WTC11 (cell line): ENCODE data around the gene PXN. TPM values are rescaled to one million over a fixed set of nuclear protein-coding genes. Genes with fewer than 3 reads are reported as not detected.

Source experiments
- ATAC-seq: fragments of 200-7000 bp; cut with Tn5 transposase; 2 replicates; pipeline ENCODE4 v1.10.0; 2021; ENCODE audit warnings: mild to moderate bottlenecking, moderate library complexity
- CTCF ChIA-PET: fragments of 300-600 bp; sonication (Branson Sonifier 250); formaldehyde crosslinking; loops from one replicate; lab custom pipeline; 2021; ENCODE audit warnings: antibody characterized with exemption; lab: Charles Lee
- POLR2A ChIA-PET: fragments of 350-600 bp; sonication (Branson Sonifier 250); formaldehyde crosslinking; loops from one replicate; lab custom pipeline; 2021; ENCODE audit warnings: antibody characterized with exemption; lab: Charles Lee
- DNase-seq: peaks from one replicate; pipeline ENCODE4 v3.0.0; 2021; ENCODE audit warnings: low spot score
- H3K27ac Mint-ChIP-seq: 2 replicates; pipeline ENCODE4 v1.8.0; 2021; ENCODE audit warnings: mixed read lengths
- H3K27me3 Mint-ChIP-seq: 2 replicates; pipeline ENCODE4 v1.8.0; 2021; ENCODE audit warnings: low read depth, mild to moderate bottlenecking, moderate library complexity, mixed read lengths
- H3K36me3 Mint-ChIP-seq: 2 replicates; pipeline ENCODE4 v1.8.0; 2021; ENCODE audit warnings: mixed read lengths
- H3K4me1 Mint-ChIP-seq: 2 replicates; pipeline ENCODE4 v1.8.0; 2022; ENCODE audit warnings: mixed read lengths
- H3K4me3 Mint-ChIP-seq: 2 replicates; pipeline ENCODE4 v1.8.0; 2021; ENCODE audit warnings: mild to moderate bottlenecking, moderate library complexity, mixed read lengths
- H3K9me3 Mint-ChIP-seq: 2 replicates; pipeline ENCODE4 v1.8.0; 2021; ENCODE audit warnings: mixed read lengths
- CTCF ChIP-seq: fragments of 200-600 bp; IDR thresholded peaks from 2 replicates; pipeline ENCODE4 v1.8.0; 2022; ENCODE audit warnings: antibody characterized with exemption
- E2F4 ChIP-seq: sonication (generic); formaldehyde crosslinking; IDR thresholded peaks from 2 replicates; pipeline ENCODE4 v1.8.1; 2022; ENCODE audit warnings: low read depth, mild to moderate bottlenecking, moderate library complexity, missing genetic modification reagents, borderline replicate concordance
- EMX1 ChIP-seq: fragments of 250-450 bp; sonication (Bioruptor Pico); IDR thresholded peaks from 2 replicates; pipeline ENCODE4 v1.8.0; 2021; ENCODE audit warnings: mild to moderate bottlenecking
- FOXJ3 ChIP-seq: sonication (generic); formaldehyde crosslinking; IDR thresholded peaks from 2 replicates; pipeline ENCODE4 v1.9.0; 2021; ENCODE audit warnings: missing genetic modification reagents, mild to moderate bottlenecking, borderline replicate concordance
- FOXK1 ChIP-seq: sonication (generic); formaldehyde crosslinking; IDR thresholded peaks from 2 replicates; pipeline ENCODE4 v1.8.0; 2022; ENCODE audit warnings: mild to moderate bottlenecking, moderate library complexity, missing genetic modification reagents
- KAT7 ChIP-seq: sonication (generic); formaldehyde crosslinking; IDR thresholded peaks from 2 replicates; pipeline ENCODE4 v1.8.1; 2023; ENCODE audit warnings: missing genetic modification reagents, mild to moderate bottlenecking, borderline replicate concordance
- MYBL2 ChIP-seq: sonication (generic); formaldehyde crosslinking; IDR thresholded peaks from 2 replicates; pipeline ENCODE4 v1.8.1; 2023; ENCODE audit warnings: mild to moderate bottlenecking, moderate library complexity, missing genetic modification reagents
- RELA ChIP-seq: sonication (generic); formaldehyde crosslinking; IDR thresholded peaks from 2 replicates; pipeline ENCODE4 v1.8.1; 2022; ENCODE audit warnings: missing genetic modification reagents, mild to moderate bottlenecking, borderline replicate concordance
- RORB ChIP-seq: fragments of 250-450 bp; sonication (Bioruptor Pico); IDR thresholded peaks from 2 replicates; pipeline ENCODE4 v1.9.0; 2021; ENCODE audit warnings: mild to moderate bottlenecking
- SMAD3 ChIP-seq: sonication (generic); formaldehyde crosslinking; IDR thresholded peaks from 2 replicates; pipeline ENCODE4 v1.8.0; 2022; ENCODE audit warnings: missing genetic modification reagents, mild to moderate bottlenecking, borderline replicate concordance
- SMAD4 ChIP-seq: sonication (generic); formaldehyde crosslinking; IDR thresholded peaks from 2 replicates; pipeline ENCODE4 v1.8.0; 2022; ENCODE audit warnings: mild to moderate bottlenecking, missing genetic modification reagents
- SP1 ChIP-seq: sonication (generic); formaldehyde crosslinking; conservative IDR thresholded peaks from 2 replicates; pipeline ENCODE4 v1.8.1; 2022; ENCODE audit warnings: missing genetic modification reagents
- TCF7 ChIP-seq: sonication (generic); formaldehyde crosslinking; IDR thresholded peaks from 2 replicates; pipeline ENCODE4 v1.8.0; 2022; ENCODE audit warnings: mild to moderate bottlenecking, low read depth, missing genetic modification reagents, moderate library complexity
- TP53 ChIP-seq: sonication (generic); formaldehyde crosslinking; IDR thresholded peaks from 2 replicates; pipeline ENCODE4 v1.8.1; 2023; ENCODE audit warnings: mild to moderate bottlenecking, missing genetic modification reagents
- USF1 ChIP-seq: sonication (generic); formaldehyde crosslinking; IDR thresholded peaks from 2 replicates; pipeline ENCODE4 v1.8.0; 2022; ENCODE audit warnings: mild to moderate bottlenecking, missing genetic modification reagents
- ZBTB43 ChIP-seq: sonication (generic); formaldehyde crosslinking; IDR thresholded peaks from 2 replicates; pipeline ENCODE4 v1.8.1; 2023; ENCODE audit warnings: mild to moderate bottlenecking, missing genetic modification reagents
- ZNF138 ChIP-seq: sonication (generic); formaldehyde crosslinking; conservative IDR thresholded peaks from 2 replicates; pipeline ENCODE4 v1.8.1; 2022; ENCODE audit warnings: mild to moderate bottlenecking, moderate library complexity, missing genetic modification reagents
- ZNF219 ChIP-seq: sonication (generic); formaldehyde crosslinking; IDR thresholded peaks from 2 replicates; pipeline ENCODE4 v1.8.0; 2023; ENCODE audit warnings: missing genetic modification reagents, mild to moderate bottlenecking, borderline replicate concordance
- ZNF232 ChIP-seq: sonication (generic); formaldehyde crosslinking; IDR thresholded peaks from 2 replicates; pipeline ENCODE4 v1.8.0; 2022; ENCODE audit warnings: mild to moderate bottlenecking, missing genetic modification reagents
- ZNF263 ChIP-seq: sonication (generic); formaldehyde crosslinking; IDR thresholded peaks from 2 replicates; pipeline ENCODE4 v1.8.1; 2022; ENCODE audit warnings: low read depth, mild to moderate bottlenecking, moderate library complexity, missing genetic modification reagents
- ZNF317 ChIP-seq: sonication (generic); formaldehyde crosslinking; IDR thresholded peaks from 2 replicates; pipeline ENCODE4 v1.8.1; 2023; ENCODE audit warnings: low read depth, mild to moderate bottlenecking, moderate library complexity, missing genetic modification reagents, borderline replicate concordance
- ZNF396 ChIP-seq: fragments of 250-450 bp; sonication (Bioruptor Pico); IDR thresholded peaks from 2 replicates; pipeline ENCODE4 v1.8.0; 2021; ENCODE audit warnings: mild to moderate bottlenecking, moderate library complexity, borderline replicate concordance
- ZNF416 ChIP-seq: fragments of 250-450 bp; sonication (Bioruptor Pico); IDR thresholded peaks from 2 replicates; pipeline ENCODE4 v1.9.0; 2021; ENCODE audit warnings: mild to moderate bottlenecking, inconsistent platforms
- ZNF423 ChIP-seq: fragments of 250-450 bp; sonication (Bioruptor Pico); IDR thresholded peaks from 2 replicates; pipeline ENCODE4 v2.1.2; 2022; ENCODE audit warnings: mild to moderate bottlenecking, moderate library complexity
- ZSCAN18 ChIP-seq: fragments of 250-450 bp; sonication (Bioruptor Pico); IDR thresholded peaks from 2 replicates; pipeline ENCODE4 v2.1.2; 2022; ENCODE audit warnings: mild to moderate bottlenecking, moderate library complexity
- total RNA-seq: library from RNA; stranded (reverse); gene quantifications from 3 replicates; pipeline ENCODE4 v1.2.3, GENCODE V29; 2021
- TF ChIP-seq, protein P1 (sequence below): sonication (generic); formaldehyde crosslinking; IDR thresholded peaks from 2 replicates; pipeline ENCODE4 v1.8.1; 2022; ENCODE audit warnings: mild to moderate bottlenecking, moderate library complexity, missing genetic modification reagents

PXN gene
- total RNA-seq, 1 experiment from 2014 or later, result 132 TPM

DNA sequence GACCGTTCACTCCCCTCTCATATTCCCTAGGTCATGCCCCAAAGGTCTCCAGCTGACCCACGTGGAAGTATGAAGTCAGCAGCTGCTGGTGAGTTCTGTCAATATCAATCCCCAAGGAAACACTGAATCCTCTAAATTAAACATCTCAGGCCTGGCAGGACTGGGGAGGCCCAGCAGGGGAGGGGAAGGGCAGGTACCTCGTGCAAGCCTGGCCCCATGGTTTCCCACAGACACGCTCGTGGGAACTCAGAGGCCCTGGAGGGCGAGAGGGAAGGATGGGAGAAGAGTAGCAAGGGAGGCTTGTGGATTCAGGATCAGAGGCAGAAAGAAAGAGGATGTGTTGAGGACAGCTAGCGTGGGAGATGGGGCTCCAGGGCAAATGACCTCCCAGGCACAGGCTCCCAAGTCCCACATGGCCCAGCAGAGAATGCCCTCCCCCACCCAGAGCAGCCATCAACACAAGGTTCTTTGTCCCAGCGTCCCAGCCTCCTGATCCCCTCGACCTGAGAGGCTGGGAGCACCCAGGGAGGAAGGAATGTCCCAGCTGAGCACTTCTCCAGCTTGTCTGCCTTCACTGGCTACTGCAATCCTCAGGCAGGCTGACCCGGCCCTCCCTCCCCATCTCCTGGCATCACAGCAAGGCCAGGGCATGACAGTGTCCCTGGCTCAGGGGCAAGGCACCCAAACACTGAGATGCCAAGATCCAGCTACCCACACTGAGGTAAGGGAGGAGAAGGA is 44.5 kb downstream of the PXN start:
- ChIA-PET CTCF (interaction anchor here (0.6 to 2.8 kb wide), 3 partner anchors 20 to 209 kb away, joined by 3 to 15 read pairs (median 10); partner anchors contain the start of genes PXN and RPLP0), POLR2A (interaction anchor here (2.3 to 2.7 kb wide), 2 partner anchors 8 to 20 kb away, joined by 5 to 8 read pairs; partner anchors contain the start of gene RPLP0)
- no peaks in the 10 kb centered on the region for H3K27me3 Mint-ChIP-seq
- no peak for DNase-seq
- no peaks in the 10 kb centered on the region for H3K9me3 Mint-ChIP-seq
- no peak for TF ChIP-seq ZSCAN18 (CRISPR knock-in tag)
- no peak for TF ChIP-seq FOXJ3 (CRISPR knock-in tag)
- TF ChIP-seq SP1 (CRISPR knock-in tag), result no peak
- no peak for TF ChIP-seq EMX1 (CRISPR knock-in tag)
- TF ChIP-seq ZNF263 (CRISPR knock-in tag), result no peak
- TF ChIP-seq ZNF232 (CRISPR knock-in tag), result no peak
- TF ChIP-seq SMAD3 (CRISPR knock-in tag), result no peak
- no peak for TF ChIP-seq TCF7 (CRISPR knock-in tag)
- TF ChIP-seq ZNF423 (CRISPR knock-in tag), result no peak
- no peak for TF ChIP-seq TP53
- TF ChIP-seq, protein P1, sequence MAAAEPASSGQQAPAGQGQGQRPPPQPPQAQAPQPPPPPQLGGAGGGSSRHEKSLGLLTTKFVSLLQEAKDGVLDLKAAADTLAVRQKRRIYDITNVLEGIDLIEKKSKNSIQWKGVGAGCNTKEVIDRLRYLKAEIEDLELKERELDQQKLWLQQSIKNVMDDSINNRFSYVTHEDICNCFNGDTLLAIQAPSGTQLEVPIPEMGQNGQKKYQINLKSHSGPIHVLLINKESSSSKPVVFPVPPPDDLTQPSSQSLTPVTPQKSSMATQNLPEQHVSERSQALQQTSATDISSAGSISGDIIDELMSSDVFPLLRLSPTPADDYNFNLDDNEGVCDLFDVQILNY, result no peak
- TF ChIP-seq SMAD4 (CRISPR knock-in tag), result no peak
- no peak for TF ChIP-seq ZBTB43 (CRISPR knock-in tag)
- TF ChIP-seq KAT7 (CRISPR knock-in tag), result no peak
- TF ChIP-seq E2F4, result no peak
- TF ChIP-seq ZNF138 (CRISPR knock-in tag), result no peak
- no peak for TF ChIP-seq ZNF416
- TF ChIP-seq ZNF219, result no peak
- TF ChIP-seq ZNF317 (CRISPR knock-in tag), result no peak
- TF ChIP-seq, all 79 proteins: peak for 0
- Mint-ChIP-seq H3K4me1 (peaks cover 12% of the 10 kb centered on the region), H3K4me3 (no peak overlapping the region), H3K36me3 (peaks cover 36% of the 10 kb centered on the region), H3K27ac (no peak overlapping the region)
- ATAC-seq, result no peak

DNA sequence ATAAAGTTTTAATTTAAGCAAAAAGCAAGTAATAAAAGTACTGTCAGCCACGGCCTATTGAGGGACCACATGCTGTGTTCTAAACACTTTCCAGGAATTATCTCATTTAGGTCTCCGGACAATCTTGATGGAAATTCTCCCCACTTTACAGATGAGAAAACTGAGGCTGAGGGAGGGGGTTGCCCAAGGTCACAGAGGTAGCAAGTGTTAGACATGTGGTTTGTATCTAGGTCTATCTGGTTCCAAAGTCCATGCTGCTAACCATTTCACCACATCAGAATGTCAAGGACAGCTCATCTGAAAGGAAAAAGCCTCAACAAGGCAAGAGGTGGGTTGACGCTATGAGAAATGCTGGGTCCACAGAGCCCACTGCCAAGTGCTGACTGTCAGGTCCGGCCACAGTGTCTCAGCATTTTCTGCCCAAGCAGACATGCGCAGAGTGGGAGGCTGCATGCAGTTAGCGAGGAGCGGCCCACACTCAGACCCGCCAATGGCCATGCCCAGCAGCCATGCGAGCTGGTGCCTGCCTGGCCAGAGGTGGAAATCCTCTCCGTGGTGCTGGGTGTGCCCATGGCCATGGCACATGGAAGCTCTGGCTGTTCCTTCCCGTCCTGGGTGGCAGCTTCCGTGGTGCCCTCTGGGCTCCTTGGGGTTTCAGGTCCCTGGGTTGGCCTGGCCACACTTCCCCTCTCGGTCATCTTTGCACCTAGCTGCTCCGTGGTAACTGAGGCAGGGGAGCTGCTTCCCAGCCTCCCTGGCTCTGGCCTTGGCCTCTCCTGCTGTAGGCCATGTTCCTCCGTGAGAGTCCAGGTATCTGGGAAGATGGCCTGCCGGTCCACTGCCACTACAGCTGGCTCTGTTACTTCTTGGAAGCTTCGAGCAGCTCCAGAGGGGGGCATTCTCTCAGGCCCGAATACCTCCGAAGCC is 46.6 kb downstream of the PXN start:
- H3K36me3 Mint-ChIP-seq, result peaks cover 44% of the 10 kb centered on the region
- TF ChIP-seq, protein P1, result no peak
- TF ChIP-seq MYBL2 (CRISPR knock-in tag), result no peak
- no peak for TF ChIP-seq RELA (CRISPR knock-in tag)
- TF ChIP-seq CTCF, result no peak
- no peak for TF ChIP-seq SP1 (CRISPR knock-in tag)
- no peak for TF ChIP-seq FOXK1
- no peak for TF ChIP-seq ZNF396 (CRISPR knock-in tag)
- no peak for TF ChIP-seq RORB (CRISPR knock-in tag)
- no peak for TF ChIP-seq USF1 (CRISPR knock-in tag)

More for the DNA sequence above, 46.6 kb downstream of the PXN start:
- Mint-ChIP-seq H3K4me1 (peaks cover 8% of the 10 kb centered on the region), H3K27me3 (no peaks in the 10 kb centered on the region), H3K4me3 (no peak overlapping the region), H3K9me3 (no peaks in the 10 kb centered on the region), H3K27ac (no peak overlapping the region)
- DNase-seq (no peak), ATAC-seq (no peak)
- POLR2A ChIA-PET, result interaction anchor here (0.5 to 2.3 kb wide), 3 partner anchors 10 to 72 kb away, joined by 3 to 5 read pairs (median 5); no protein-coding TSS in a partner anchor
- CTCF ChIA-PET, result interaction anchor here (1.3 to 4.7 kb wide), 5 partner anchors 10 to 83 kb away, joined by 3 to 39 read pairs (median 8); partner anchors contain the start of genes PXN, RPLP0 and SIRT4
